Measurements from ENCODE around the gene TEP1. TPM values are rescaled to one million over a fixed set of nuclear protein-coding genes. Genes with fewer than 3 reads are reported as not detected.

Gene TEP1
- total RNA-seq, 4 donors from 2014 or later = 13.5 to 44.8 (median 27.0) TPM

- Histone ChIP-seq H3K4me1 (no peaks in the 10 kb centered on the region), H3K9me3 (no peaks in the 10 kb centered on the region), H3K4me3 (no peak overlapping the region), H3K36me3 (no peaks in the 10 kb centered on the region), H3K27me3 (no peaks in the 10 kb centered on the region), H3K27ac (no peak overlapping the region)
- no peak for TF ChIP-seq CTCF (IDR thresholded peaks at IDR 0.05)
- no peak for TF ChIP-seq POLR2A (IDR thresholded peaks at IDR 0.05)
- intact Hi-C loops (cut with DNase I; ENCODE audit: low total_unique reads) = no loop called here
- no peak for DNase-seq
Measured at GRCh38 chr14:20400589-20400964, 12.7 kb downstream of the TEP1 start.

- Histone ChIP-seq H3K9me3 (no peaks in the 10 kb centered on the region), H3K4me3 (no peak overlapping the region), H3K36me3 (no peaks in the 10 kb centered on the region), H3K27me3 (no peaks in the 10 kb centered on the region), H3K27ac (no peak overlapping the region), H3K4me1 (no peaks in the 10 kb centered on the region)
- TF ChIP-seq CTCF (IDR thresholded peaks at IDR 0.05) (no peak), POLR2A (IDR thresholded peaks at IDR 0.05) (no peak)
- intact Hi-C loops (cut with DNase I; ENCODE audit: low total_unique reads) = no loop called here
- DNase-seq = no peak
Measured at GRCh38 chr14:20397511-20397910, 15.8 kb downstream of the TEP1 start.

GRCh38 chr14:20391505-20391904 lies 21.8 kb downstream of the TEP1 start:
- Histone ChIP-seq H3K27ac (no peak overlapping the region), H3K27me3 (no peaks in the 10 kb centered on the region), H3K4me3 (no peak overlapping the region), H3K36me3 (no peaks in the 10 kb centered on the region), H3K9me3 (no peaks in the 10 kb centered on the region), H3K4me1 (no peaks in the 10 kb centered on the region)
- DNase-seq = no peak
- intact Hi-C loops (cut with DNase I; ENCODE audit: low total_unique reads) = no loop called here
- TF ChIP-seq CTCF (IDR thresholded peaks at IDR 0.05) (no peak), POLR2A (IDR thresholded peaks at IDR 0.05) (no peak)

GRCh38 chr14:20388159-20388558 lies 25.1 kb downstream of the TEP1 start:
- Histone ChIP-seq H3K9me3 (no peaks in the 10 kb centered on the region), H3K27me3 (no peaks in the 10 kb centered on the region), H3K4me1 (no peaks in the 10 kb centered on the region), H3K4me3 (no peak overlapping the region), H3K27ac (no peak overlapping the region), H3K36me3 (no peaks in the 10 kb centered on the region)
- intact Hi-C loops (cut with DNase I; ENCODE audit: low total_unique reads) = no loop called here
- no peak for DNase-seq
- no peak for TF ChIP-seq POLR2A (IDR thresholded peaks at IDR 0.05)
- TF ChIP-seq CTCF (IDR thresholded peaks at IDR 0.05) = no peak

GRCh38 chr14:20387576-20387975 lies 25.7 kb downstream of the TEP1 start:
- Histone ChIP-seq H3K9me3 (no peaks in the 10 kb centered on the region), H3K4me3 (no peak overlapping the region), H3K4me1 (no peaks in the 10 kb centered on the region), H3K36me3 (no peaks in the 10 kb centered on the region), H3K27ac (no peak overlapping the region), H3K27me3 (no peaks in the 10 kb centered on the region)
- TF ChIP-seq CTCF (IDR thresholded peaks at IDR 0.05) (no peak), POLR2A (IDR thresholded peaks at IDR 0.05) (no peak)
- intact Hi-C loops (cut with DNase I; ENCODE audit: low total_unique reads) = no loop called here
- DNase-seq = no peak
